Measurements from ENCODE around the gene KDM1A.

Gene KDM1A

GRCh38 chr1:23103001-23103889 is 84.0 kb downstream of the KDM1A start:
- in situ Hi-C loops (cut with MboI; ENCODE audit: low sequenced_read_pairs): no loop called here

- in situ Hi-C loops (cut with MboI; ENCODE audit: low sequenced_read_pairs): no loop called here
Observed at GRCh38 chr1:23108918-23109533, 89.8 kb downstream of the KDM1A start.

- in situ Hi-C loops (cut with MboI; ENCODE audit: low sequenced_read_pairs): no loop called here
Observed at GRCh38 chr1:23110391-23110790, 91.1 kb downstream of the KDM1A start.

- in situ Hi-C loops (cut with MboI; ENCODE audit: low sequenced_read_pairs): no loop called here
Observed at GRCh38 chr1:23111600-23112535, 92.6 kb downstream of the KDM1A start.

- in situ Hi-C loops (cut with MboI; ENCODE audit: low sequenced_read_pairs): no loop called here
Observed at GRCh38 chr1:23114424-23115079, 95.3 kb downstream of the KDM1A start.

GRCh38 chr1:23116216-23116836 is 97.1 kb downstream of the KDM1A start:
- in situ Hi-C loops (cut with MboI; ENCODE audit: low sequenced_read_pairs): no loop called here

GRCh38 chr1:23116921-23117699 is 97.8 kb downstream of the KDM1A start:
- in situ Hi-C loops (cut with MboI; ENCODE audit: low sequenced_read_pairs): no loop called here

- in situ Hi-C loops (cut with MboI; ENCODE audit: low sequenced_read_pairs): no loop called here
Observed at GRCh38 chr1:23118407-23118806, 99.1 kb downstream of the KDM1A start.

- in situ Hi-C loops (cut with MboI; ENCODE audit: low sequenced_read_pairs): no loop called here
Observed at GRCh38 chr1:23118957-23119792, 99.9 kb downstream of the KDM1A start.

GRCh38 chr1:23120383-23120782 is 101.1 kb downstream of the KDM1A start:
- in situ Hi-C loops (cut with MboI; ENCODE audit: low sequenced_read_pairs): no loop called here

GRCh38 chr1:23122023-23122748 is 102.9 kb downstream of the KDM1A start:
- in situ Hi-C loops (cut with MboI; ENCODE audit: low sequenced_read_pairs): no loop called here

- in situ Hi-C loops (cut with MboI; ENCODE audit: low sequenced_read_pairs): no loop called here
Observed at GRCh38 chr1:23122796-23123195, 103.5 kb downstream of the KDM1A start.

GRCh38 chr1:23123528-23123927 is 104.3 kb downstream of the KDM1A start:
- in situ Hi-C loops (cut with MboI; ENCODE audit: low sequenced_read_pairs): no loop called here

GRCh38 chr1:23124259-23125026 is 105.2 kb downstream of the KDM1A start:
- in situ Hi-C loops (cut with MboI; ENCODE audit: low sequenced_read_pairs): no loop called here

- in situ Hi-C loops (cut with MboI; ENCODE audit: low sequenced_read_pairs): no loop called here
Observed at GRCh38 chr1:23125489-23125888, 106.2 kb downstream of the KDM1A start.

GRCh38 chr1:23126200-23126599 is 106.9 kb downstream of the KDM1A start:
- in situ Hi-C loops (cut with MboI; ENCODE audit: low sequenced_read_pairs): no loop called here

GRCh38 chr1:23126801-23127200 is 107.5 kb downstream of the KDM1A start:
- in situ Hi-C loops (cut with MboI; ENCODE audit: low sequenced_read_pairs): no loop called here
